ENCODE results near the gene CLDN6. TPM values are rescaled to one million over a fixed set of nuclear protein-coding genes. Genes with fewer than 3 reads are reported as not detected.
A peak's percentile ranks its signal among the peaks of the same experiment; 100 is the strongest.

Gene CLDN6
- total RNA-seq, 1 donor from 2014 or later, result 33.0 TPM

GRCh38 chr16:3063625-3064386 lies 45.8 kb upstream of the CLDN6 start:
- DNase-seq (ENCODE audit: low spot score), result no peak
- H3K9me3 Mint-ChIP-seq (ENCODE audit: unreplicated experiment), result no peaks in the 10 kb centered on the region
- H3K27me3 Mint-ChIP-seq (ENCODE audit: unreplicated experiment), result peaks cover 5% of the 10 kb centered on the region
- no peak for TF ChIP-seq CTCF (IDR thresholded peaks at IDR 0.05; ENCODE audit: unreplicated experiment)
- H3K27ac Mint-ChIP-seq (ENCODE audit: unreplicated experiment), result no peak overlapping the region
- peaks cover 10% of the 10 kb centered on the region for H3K4me1 Mint-ChIP-seq (ENCODE audit: unreplicated experiment)
- no peak overlapping the region for H3K4me3 Mint-ChIP-seq (ENCODE audit: unreplicated experiment)
- peaks cover 5% of the 10 kb centered on the region for H3K36me3 Mint-ChIP-seq (ENCODE audit: low read depth, unreplicated experiment)

GRCh38 chr16:3062553-3062952 lies 44.6 kb upstream of the CLDN6 start:
- no peak for TF ChIP-seq CTCF (IDR thresholded peaks at IDR 0.05; ENCODE audit: unreplicated experiment)
- H3K27me3 Mint-ChIP-seq (ENCODE audit: unreplicated experiment), result peaks cover 6% of the 10 kb centered on the region
- no peak overlapping the region for H3K4me3 Mint-ChIP-seq (ENCODE audit: unreplicated experiment)
- peaks cover 10% of the 10 kb centered on the region for H3K4me1 Mint-ChIP-seq (ENCODE audit: unreplicated experiment)
- H3K9me3 Mint-ChIP-seq (ENCODE audit: unreplicated experiment), result no peaks in the 10 kb centered on the region
- DNase-seq (ENCODE audit: low spot score), result no peak
- H3K36me3 Mint-ChIP-seq (ENCODE audit: low read depth, unreplicated experiment), result peaks cover 5% of the 10 kb centered on the region
- no peak overlapping the region for H3K27ac Mint-ChIP-seq (ENCODE audit: unreplicated experiment)

GRCh38 chr16:3060339-3061127 lies 42.5 kb upstream of the CLDN6 start:
- no peak for DNase-seq (ENCODE audit: low spot score)
- H3K9me3 Mint-ChIP-seq (ENCODE audit: unreplicated experiment), result no peaks in the 10 kb centered on the region
- H3K4me1 Mint-ChIP-seq (ENCODE audit: unreplicated experiment), result peaks cover 13% of the 10 kb centered on the region
- H3K4me3 Mint-ChIP-seq (ENCODE audit: unreplicated experiment), result peak overlapping the region; percentile 86
- TF ChIP-seq CTCF (IDR thresholded peaks at IDR 0.05; ENCODE audit: unreplicated experiment), result no peak
- peaks cover 6% of the 10 kb centered on the region for H3K36me3 Mint-ChIP-seq (ENCODE audit: low read depth, unreplicated experiment)
- peak overlapping the region; percentile 42 for H3K27ac Mint-ChIP-seq (ENCODE audit: unreplicated experiment)
- H3K27me3 Mint-ChIP-seq (ENCODE audit: unreplicated experiment), result peaks cover 8% of the 10 kb centered on the region

- Mint-ChIP-seq H3K9me3 (ENCODE audit: unreplicated experiment) (no peaks in the 10 kb centered on the region), H3K4me3 (ENCODE audit: unreplicated experiment) (peak overlapping the region; percentile 86), H3K4me1 (ENCODE audit: unreplicated experiment) (peaks cover 18% of the 10 kb centered on the region), H3K27me3 (ENCODE audit: unreplicated experiment) (peaks cover 13% of the 10 kb centered on the region), H3K36me3 (ENCODE audit: low read depth, unreplicated experiment) (peaks cover 10% of the 10 kb centered on the region), H3K27ac (ENCODE audit: unreplicated experiment) (peak overlapping the region; percentile 72)
- no peak for DNase-seq (ENCODE audit: low spot score)
- no peak for TF ChIP-seq CTCF (IDR thresholded peaks at IDR 0.05; ENCODE audit: unreplicated experiment)
These were observed 41.8 kb upstream of the CLDN6 start for GRCh38 chr16:3059723-3060242.
